ENCODE results near the gene SDE2.
"Not testable (repeated sequence)": the region's sequence is repeated elsewhere in the genome, so short reads cannot be mapped to it uniquely, and the experiment has no call there.

Gene SDE2

GRCh38 chr1:225973158-225973557 is 26.0 kb downstream of the SDE2 start:
- no peak overlapping the region for H3K27ac Mint-ChIP-seq
- H3K9me3 Mint-ChIP-seq: no peaks in the 10 kb centered on the region

GRCh38 chr1:225972344-225973152 is 26.6 kb downstream of the SDE2 start:
- Mint-ChIP-seq H3K36me3 (ENCODE audit: low read depth) (peaks cover 1% of the 10 kb centered on the region), H3K4me3 (no peak overlapping the region), H3K4me1 (ENCODE audit: low read depth) (peaks cover 4% of the 10 kb centered on the region), H3K9me3 (no peaks in the 10 kb centered on the region), H3K27ac (no peak overlapping the region), H3K27me3 (ENCODE audit: low read depth) (no peaks in the 10 kb centered on the region)

More at GRCh38 chr1:225973158-225973557, 26.0 kb downstream of the SDE2 start:
- Mint-ChIP-seq H3K4me1 (ENCODE audit: low read depth) (peaks cover 4% of the 10 kb centered on the region), H3K27me3 (ENCODE audit: low read depth) (no peaks in the 10 kb centered on the region), H3K36me3 (ENCODE audit: low read depth) (peaks cover 2% of the 10 kb centered on the region), H3K4me3 (no peak overlapping the region)

GRCh38 chr1:225970592-225971157 is 28.5 kb downstream of the SDE2 start:
- H3K9me3 Mint-ChIP-seq; H3K27ac Mint-ChIP-seq; H3K4me1 Mint-ChIP-seq (ENCODE audit: low read depth); H3K36me3 Mint-ChIP-seq (ENCODE audit: low read depth); H3K4me3 Mint-ChIP-seq; H3K27me3 Mint-ChIP-seq (ENCODE audit: low read depth): not testable (repeated sequence)

DNA sequence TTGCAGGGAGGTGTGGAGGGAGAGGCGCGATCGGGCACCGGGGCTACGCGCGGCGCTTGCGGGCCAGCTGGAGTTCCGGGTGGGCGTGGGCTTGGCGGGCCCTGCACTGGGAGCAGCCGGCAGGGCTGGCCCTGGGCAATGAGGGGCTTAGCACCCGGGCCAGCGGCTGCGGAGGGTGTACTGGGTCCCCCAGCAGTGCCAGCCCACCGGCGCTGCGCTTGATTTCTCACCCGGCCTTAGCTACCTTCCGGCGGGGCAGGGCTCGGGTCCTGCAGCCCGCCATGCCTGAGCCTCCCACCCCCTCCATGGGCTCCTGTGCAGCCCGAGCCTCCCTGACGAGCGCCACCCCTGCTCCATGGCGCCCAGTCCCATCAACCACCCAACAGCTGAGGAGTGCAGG is 29.4 kb downstream of the SDE2 start:
- not testable (repeated sequence) for H3K9me3 Mint-ChIP-seq; H3K36me3 Mint-ChIP-seq (ENCODE audit: low read depth); H3K27me3 Mint-ChIP-seq (ENCODE audit: low read depth); H3K4me3 Mint-ChIP-seq; H3K27ac Mint-ChIP-seq; H3K4me1 Mint-ChIP-seq (ENCODE audit: low read depth)

- Mint-ChIP-seq H3K4me1 (ENCODE audit: low read depth) (peaks cover 2% of the 10 kb centered on the region), H3K36me3 (ENCODE audit: low read depth) (no peaks in the 10 kb centered on the region), H3K27me3 (ENCODE audit: low read depth) (no peaks in the 10 kb centered on the region), H3K9me3 (no peaks in the 10 kb centered on the region), H3K4me3 (no peak overlapping the region), H3K27ac (no peak overlapping the region)
Measured at GRCh38 chr1:225965231-225965630, 33.9 kb downstream of the SDE2 start.

DNA sequence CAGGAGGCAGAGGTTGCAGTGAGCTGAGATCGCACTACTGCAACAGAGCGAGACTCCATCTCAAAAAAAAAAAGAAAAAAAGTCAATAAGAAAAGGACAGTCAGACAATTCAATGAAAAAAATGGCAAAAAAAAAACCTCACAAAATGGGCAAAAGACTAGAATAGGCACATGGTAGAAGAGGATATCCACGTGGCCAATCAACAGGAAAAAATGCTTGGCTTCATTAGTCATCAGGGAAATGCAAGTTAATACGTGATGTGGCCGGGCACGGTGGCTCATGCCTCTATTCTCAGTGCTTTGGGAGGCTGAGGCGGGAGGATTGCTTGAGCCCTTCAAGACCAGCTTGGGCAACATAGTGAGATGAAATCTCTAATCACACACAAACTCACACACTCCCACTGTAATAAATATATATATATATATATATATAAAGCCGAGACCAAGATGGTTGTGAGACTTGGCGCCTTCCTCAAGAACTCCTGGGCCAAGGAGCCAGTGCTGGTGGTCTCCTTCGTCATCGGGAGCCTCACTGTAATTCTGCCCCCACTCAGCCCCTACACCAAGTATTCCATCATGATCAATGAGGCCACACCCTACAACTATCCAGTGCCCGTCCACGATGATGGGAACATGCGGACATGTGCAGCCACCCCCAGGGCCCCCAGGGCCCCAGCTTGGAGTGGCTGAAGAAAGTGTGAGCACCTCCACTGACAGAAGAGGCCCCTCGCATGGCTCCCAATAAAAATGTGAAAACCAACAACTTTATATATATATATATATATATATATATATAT is 35.2 kb downstream of the SDE2 start:
- Mint-ChIP-seq H3K9me3 (no peaks in the 10 kb centered on the region), H3K27me3 (ENCODE audit: low read depth) (no peaks in the 10 kb centered on the region), H3K36me3 (ENCODE audit: low read depth) (no peaks in the 10 kb centered on the region), H3K27ac (no peak overlapping the region), H3K4me3 (no peak overlapping the region), H3K4me1 (ENCODE audit: low read depth) (peaks cover 2% of the 10 kb centered on the region)

DNA sequence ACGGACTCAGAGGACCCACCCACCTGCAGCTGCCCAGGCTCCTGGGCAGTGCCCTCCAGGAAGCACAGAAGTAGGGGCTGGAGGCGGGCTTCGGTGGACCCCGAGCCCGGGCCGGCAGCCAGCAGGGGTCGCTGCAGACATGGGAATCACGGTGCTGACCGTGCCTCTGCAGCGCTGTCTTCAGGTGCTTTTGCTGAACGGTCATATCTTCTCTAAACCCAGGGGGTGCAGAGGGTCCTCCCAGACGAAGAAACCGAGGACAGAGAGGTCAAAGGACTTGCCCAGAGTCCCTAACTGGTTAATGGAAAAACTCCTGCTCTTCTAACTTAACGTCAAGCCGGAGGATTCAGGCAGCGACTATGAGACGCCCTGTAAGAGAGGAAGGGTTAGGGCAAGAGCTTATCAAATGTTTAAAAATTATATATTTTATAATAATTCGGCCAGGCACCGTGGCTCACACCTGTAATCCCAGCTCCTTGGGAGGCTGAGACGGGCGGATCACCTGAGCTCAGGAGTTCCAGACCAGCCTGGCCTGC is 36.6 kb downstream of the SDE2 start:
- Mint-ChIP-seq H3K4me3 (no peak overlapping the region), H3K9me3 (no peaks in the 10 kb centered on the region), H3K27me3 (ENCODE audit: low read depth) (no peaks in the 10 kb centered on the region), H3K27ac (no peak overlapping the region), H3K36me3 (ENCODE audit: low read depth) (no peaks in the 10 kb centered on the region), H3K4me1 (ENCODE audit: low read depth) (peaks cover 2% of the 10 kb centered on the region)

- no peak overlapping the region for H3K27ac Mint-ChIP-seq
- peaks cover 2% of the 10 kb centered on the region for H3K4me1 Mint-ChIP-seq (ENCODE audit: low read depth)
- H3K9me3 Mint-ChIP-seq: no peaks in the 10 kb centered on the region
- H3K27me3 Mint-ChIP-seq (ENCODE audit: low read depth): no peaks in the 10 kb centered on the region
- no peaks in the 10 kb centered on the region for H3K36me3 Mint-ChIP-seq (ENCODE audit: low read depth)
- no peak overlapping the region for H3K4me3 Mint-ChIP-seq
Measured at GRCh38 chr1:225961659-225962439, 37.3 kb downstream of the SDE2 start.

DNA sequence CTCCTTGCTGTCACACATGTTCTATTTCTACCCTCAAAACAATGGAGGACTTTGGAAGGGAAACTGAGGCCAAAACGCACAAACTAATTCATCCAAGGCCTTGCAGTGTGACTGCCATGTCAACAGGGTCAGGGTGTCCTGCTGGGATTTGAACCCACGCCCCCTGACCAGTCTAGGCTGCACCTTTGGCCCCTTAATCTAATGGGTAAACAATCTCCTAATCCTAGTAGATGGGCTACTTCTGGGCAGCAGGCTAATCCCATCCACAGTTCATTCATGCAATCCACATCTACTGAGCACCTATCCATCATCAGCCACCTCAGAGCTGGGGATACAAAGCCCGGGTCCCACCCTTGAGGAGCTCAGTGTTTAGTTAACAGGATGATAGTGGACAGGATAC is 41.1 kb downstream of the SDE2 start:
- Mint-ChIP-seq H3K27ac (no peak overlapping the region), H3K4me3 (no peak overlapping the region), H3K4me1 (ENCODE audit: low read depth) (peaks cover 2% of the 10 kb centered on the region), H3K36me3 (ENCODE audit: low read depth) (no peaks in the 10 kb centered on the region), H3K27me3 (ENCODE audit: low read depth) (peaks cover 9% of the 10 kb centered on the region), H3K9me3 (no peaks in the 10 kb centered on the region)

DNA sequence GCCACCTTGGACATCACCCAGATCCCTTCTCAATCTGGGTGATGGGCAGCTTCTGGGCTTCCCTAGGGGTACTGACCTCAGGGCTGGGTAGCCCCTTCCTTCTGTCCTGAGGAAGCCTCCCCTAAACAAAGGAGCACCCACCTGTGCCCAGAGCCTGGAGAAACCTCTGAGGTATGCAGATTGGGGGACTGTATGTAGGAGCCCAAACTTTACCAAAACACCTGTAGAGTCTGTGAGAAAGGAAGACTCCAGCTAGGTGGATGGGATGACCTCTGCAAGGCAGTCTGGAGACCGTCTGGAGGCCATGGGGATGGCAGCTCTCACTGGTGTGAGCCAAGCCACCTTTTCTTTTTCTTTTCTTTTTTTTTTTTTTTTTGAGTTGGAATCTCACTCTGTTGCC is 44.4 kb downstream of the SDE2 start:
- Mint-ChIP-seq H3K27ac (no peak overlapping the region), H3K36me3 (ENCODE audit: low read depth) (no peaks in the 10 kb centered on the region), H3K27me3 (ENCODE audit: low read depth) (peaks cover 32% of the 10 kb centered on the region), H3K9me3 (no peaks in the 10 kb centered on the region), H3K4me3 (no peak overlapping the region), H3K4me1 (ENCODE audit: low read depth) (no peaks in the 10 kb centered on the region)

DNA sequence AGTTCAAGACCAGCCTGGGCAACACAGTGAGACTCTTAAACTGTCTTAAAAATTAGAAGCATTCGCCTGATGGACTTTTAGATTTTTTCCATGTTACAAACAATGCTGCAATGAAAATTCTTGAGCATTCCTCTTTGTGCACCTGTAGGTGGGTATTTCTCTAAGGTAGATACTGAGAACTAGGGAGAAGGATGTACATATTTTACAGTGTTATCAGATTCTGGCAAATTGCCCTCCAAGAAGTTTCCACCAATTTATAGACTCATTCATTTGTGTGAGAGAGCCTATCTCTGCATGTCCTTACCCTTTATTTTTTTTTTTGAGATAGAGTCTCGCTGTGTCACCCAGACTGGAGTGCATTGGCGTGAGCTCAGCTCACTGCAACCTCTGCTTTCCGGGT is 45.8 kb downstream of the SDE2 start:
- Mint-ChIP-seq H3K27ac (no peak overlapping the region), H3K4me1 (ENCODE audit: low read depth) (no peaks in the 10 kb centered on the region)

DNA sequence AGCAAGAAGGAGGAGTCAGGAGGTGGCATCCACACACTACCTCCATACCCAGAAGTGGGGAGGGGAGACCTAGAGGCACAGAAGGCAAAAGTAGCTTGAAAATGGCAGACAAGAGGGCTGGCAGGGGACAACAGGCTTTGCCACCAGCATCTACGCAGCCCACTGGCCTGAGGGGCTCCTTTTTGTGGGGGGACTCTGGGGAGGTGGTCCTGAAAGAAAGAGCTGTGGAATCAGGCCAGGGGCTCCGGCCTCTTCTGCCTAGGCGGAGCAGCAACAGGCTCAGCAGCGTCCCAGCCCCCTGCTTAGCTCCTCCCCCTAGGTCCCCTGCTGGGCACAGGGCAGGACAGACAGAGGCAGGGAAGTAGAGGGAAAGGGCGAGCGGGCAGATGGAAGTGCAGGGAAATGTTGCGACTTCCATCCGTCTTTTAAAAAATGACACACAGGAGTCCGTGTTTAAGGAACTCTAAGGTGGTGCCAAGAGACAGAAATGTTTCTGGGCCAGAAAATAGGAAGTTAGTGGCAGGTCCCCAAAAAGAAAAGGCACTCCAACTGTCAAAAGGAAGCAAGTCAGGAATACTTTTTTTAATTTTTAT is 48.1 kb downstream of the SDE2 start:
- Mint-ChIP-seq H3K27ac (no peak overlapping the region), H3K27me3 (ENCODE audit: low read depth) (peaks cover 46% of the 10 kb centered on the region), H3K9me3 (no peaks in the 10 kb centered on the region), H3K4me3 (no peak overlapping the region), H3K36me3 (ENCODE audit: low read depth) (no peaks in the 10 kb centered on the region), H3K4me1 (ENCODE audit: low read depth) (no peaks in the 10 kb centered on the region)

More for the DNA sequence above, 45.8 kb downstream of the SDE2 start:
- H3K9me3 Mint-ChIP-seq: no peaks in the 10 kb centered on the region
- H3K36me3 Mint-ChIP-seq (ENCODE audit: low read depth): no peaks in the 10 kb centered on the region
- H3K4me3 Mint-ChIP-seq: no peak overlapping the region
- H3K27me3 Mint-ChIP-seq (ENCODE audit: low read depth): peaks cover 36% of the 10 kb centered on the region

DNA sequence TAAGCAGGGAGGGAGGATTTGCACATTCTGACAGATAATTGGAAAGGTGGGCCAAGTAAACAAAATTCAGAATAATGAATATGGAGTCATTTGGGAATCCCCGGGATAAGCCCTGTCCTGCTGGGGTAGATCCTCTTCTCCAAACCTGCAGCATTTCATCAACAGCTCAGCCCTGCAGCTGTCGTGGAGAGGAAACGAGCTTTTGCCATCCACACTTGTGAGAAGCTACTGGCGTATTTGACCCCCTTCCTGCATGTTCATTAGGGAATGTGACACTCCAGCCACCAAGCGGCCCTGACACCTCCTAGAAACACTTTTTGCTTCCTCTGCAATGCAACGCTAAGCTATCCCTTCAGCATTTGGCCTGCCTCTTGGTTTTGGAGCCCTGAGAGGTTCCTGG is 50.1 kb downstream of the SDE2 start:
- peaks cover 54% of the 10 kb centered on the region for H3K27me3 Mint-ChIP-seq (ENCODE audit: low read depth)

DNA sequence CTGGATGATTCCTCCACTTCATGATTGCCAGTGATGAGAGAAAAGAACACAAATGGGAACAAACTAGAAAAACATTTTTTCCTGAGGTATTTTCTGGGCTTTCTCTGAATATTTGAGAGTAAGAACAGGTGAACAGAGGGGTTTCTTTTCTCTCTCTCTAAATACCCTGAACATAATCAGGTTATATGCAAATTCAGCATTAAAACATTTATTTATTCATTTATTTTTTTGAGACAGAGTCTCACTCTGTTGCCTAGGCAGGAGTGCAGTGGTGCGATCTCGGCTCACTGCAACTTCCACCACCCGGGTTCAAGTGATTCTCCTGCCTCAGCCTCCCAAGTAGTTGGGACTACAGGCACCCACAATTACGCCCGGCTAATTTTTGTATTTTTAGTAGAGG is 52.3 kb downstream of the SDE2 start:
- peaks cover 4% of the 10 kb centered on the region for H3K4me1 Mint-ChIP-seq (ENCODE audit: low read depth)
- H3K36me3 Mint-ChIP-seq (ENCODE audit: low read depth): no peaks in the 10 kb centered on the region
- no peak overlapping the region for H3K4me3 Mint-ChIP-seq
- H3K27ac Mint-ChIP-seq: no peak overlapping the region
- peaks cover 38% of the 10 kb centered on the region for H3K27me3 Mint-ChIP-seq (ENCODE audit: low read depth)
- no peaks in the 10 kb centered on the region for H3K9me3 Mint-ChIP-seq

More for the DNA sequence above, 50.1 kb downstream of the SDE2 start:
- Mint-ChIP-seq H3K4me1 (ENCODE audit: low read depth) (peaks cover 4% of the 10 kb centered on the region), H3K36me3 (ENCODE audit: low read depth) (no peaks in the 10 kb centered on the region), H3K9me3 (no peaks in the 10 kb centered on the region), H3K27ac (no peak overlapping the region), H3K4me3 (no peak overlapping the region)
